ENCODE data around the gene ARHGEF7. TPM values are rescaled to one million over a fixed set of nuclear protein-coding genes. Genes with fewer than 3 reads are reported as not detected.

The ARHGEF7 gene
- total RNA-seq, 1 donor from 2014 or later: 86.5 TPM

GRCh38 chr13:111181977-111182376 is 66.9 kb downstream of the ARHGEF7 start:
- Mint-ChIP-seq H3K4me1 (ENCODE audit: low read depth) (no peaks in the 10 kb centered on the region), H3K9me3 (ENCODE audit: low read depth) (no peaks in the 10 kb centered on the region), H3K36me3 (ENCODE audit: insufficient read depth) (peaks cover 3% of the 10 kb centered on the region), H3K27ac (no peak overlapping the region), H3K27me3 (no peaks in the 10 kb centered on the region), H3K4me3 (ENCODE audit: low read depth) (no peak overlapping the region)
- no peak for DNase-seq (ENCODE audit: low spot score, unreplicated experiment)
- no peak for TF ChIP-seq CTCF (IDR thresholded peaks at IDR 0.05; ENCODE audit: unreplicated experiment)

GRCh38 chr13:111183087-111183645 is 68.1 kb downstream of the ARHGEF7 start:
- Mint-ChIP-seq H3K27me3 (no peaks in the 10 kb centered on the region), H3K4me1 (ENCODE audit: low read depth) (peaks cover 1% of the 10 kb centered on the region), H3K27ac (no peak overlapping the region), H3K4me3 (ENCODE audit: low read depth) (no peak overlapping the region), H3K36me3 (ENCODE audit: insufficient read depth) (no peaks in the 10 kb centered on the region), H3K9me3 (ENCODE audit: low read depth) (no peaks in the 10 kb centered on the region)
- no peak for DNase-seq (ENCODE audit: low spot score, unreplicated experiment)
- no peak for TF ChIP-seq CTCF (IDR thresholded peaks at IDR 0.05; ENCODE audit: unreplicated experiment)

- no peaks in the 10 kb centered on the region for H3K27me3 Mint-ChIP-seq
- H3K36me3 Mint-ChIP-seq (ENCODE audit: insufficient read depth): peaks cover 3% of the 10 kb centered on the region
- no peak for TF ChIP-seq CTCF (IDR thresholded peaks at IDR 0.05; ENCODE audit: unreplicated experiment)
- no peaks in the 10 kb centered on the region for H3K9me3 Mint-ChIP-seq (ENCODE audit: low read depth)
- no peak overlapping the region for H3K27ac Mint-ChIP-seq
- DNase-seq (ENCODE audit: low spot score, unreplicated experiment): no peak
- no peak overlapping the region for H3K4me3 Mint-ChIP-seq (ENCODE audit: low read depth)
- peaks cover 1% of the 10 kb centered on the region for H3K4me1 Mint-ChIP-seq (ENCODE audit: low read depth)
Observed at GRCh38 chr13:111183959-111184358, 68.8 kb downstream of the ARHGEF7 start.

- peaks cover 8% of the 10 kb centered on the region for H3K36me3 Mint-ChIP-seq (ENCODE audit: insufficient read depth)
- no peak overlapping the region for H3K27ac Mint-ChIP-seq
- DNase-seq (ENCODE audit: low spot score, unreplicated experiment): no peak
- no peaks in the 10 kb centered on the region for H3K27me3 Mint-ChIP-seq
- peaks cover 5% of the 10 kb centered on the region for H3K9me3 Mint-ChIP-seq (ENCODE audit: low read depth)
- peaks cover 1% of the 10 kb centered on the region for H3K4me1 Mint-ChIP-seq (ENCODE audit: low read depth)
- no peak for TF ChIP-seq CTCF (IDR thresholded peaks at IDR 0.05; ENCODE audit: unreplicated experiment)
- H3K4me3 Mint-ChIP-seq (ENCODE audit: low read depth): no peak overlapping the region
Observed at GRCh38 chr13:111184458-111185401, 69.6 kb downstream of the ARHGEF7 start.

GRCh38 chr13:111186305-111186935 is 71.3 kb downstream of the ARHGEF7 start:
- no peaks in the 10 kb centered on the region for H3K27me3 Mint-ChIP-seq
- DNase-seq (ENCODE audit: low spot score, unreplicated experiment): no peak
- peaks cover 8% of the 10 kb centered on the region for H3K4me1 Mint-ChIP-seq (ENCODE audit: low read depth)
- H3K4me3 Mint-ChIP-seq (ENCODE audit: low read depth): no peak overlapping the region
- H3K36me3 Mint-ChIP-seq (ENCODE audit: insufficient read depth): peaks cover 20% of the 10 kb centered on the region
- no peak for TF ChIP-seq CTCF (IDR thresholded peaks at IDR 0.05; ENCODE audit: unreplicated experiment)
- H3K9me3 Mint-ChIP-seq (ENCODE audit: low read depth): peaks cover 16% of the 10 kb centered on the region
- H3K27ac Mint-ChIP-seq: no peak overlapping the region

Measured in progenitor cell of endocrine pancreas (in vitro differentiated cells).